HepG2 (cell line): ENCODE data around the gene PARP16. TPM values are rescaled to one million over a fixed set of nuclear protein-coding genes. Genes with fewer than 3 reads are reported as not detected.

ENCODE experiments used
- ATAC-seq: fragments of 200-7000 bp; cut with Tn5 transposase; 3 replicates; pipeline ENCODE4 v1.9.1; 2020; ENCODE audit warnings: mild to moderate bottlenecking, moderate library complexity
- BruUV-seq: library from RNA; stranded (reverse); fragments of 400-500 nt; replicated peaks from 2 replicates; lab custom pipeline; 2021; lab: Mats Ljungman, UMichigan
- CTCF ChIA-PET: fragments of 300-600 bp; formaldehyde crosslinking; extraction: SDS; loops from one replicate; lab custom pipeline; 2021; ENCODE audit warnings: low total read pairs, inconsistent platforms, low intra/inter-chr PET ratio; lab: Yijun Ruan, JAX
- POLR2A ChIA-PET: fragments of 350-600 bp; sonication (Branson Sonifier 250); formaldehyde crosslinking; loops from one replicate; lab custom pipeline; 2020; ENCODE audit warnings: antibody characterized with exemption, inconsistent platforms; lab: Yijun Ruan, JAX
- DNase-seq: peaks from one replicate; pipeline ENCODE4 v3.0.0-alpha.2; 2015; ENCODE audit warnings: low spot score
- FAIRE-seq: peaks from 3 replicates; lab custom pipeline; 2011; peaks lifted over from hg19 to GRCh38; lab: Jason Lieb, UNC
- H2AFZ ChIP-seq: one replicate; pipeline ENCODE4 v1.6.1; 2011; ENCODE audit warnings: low read length, inconsistent platforms
- H3K27ac ChIP-seq: fragments of 300-600 bp; 3 replicates; pipeline ENCODE4 v1.8.0; 2011; ENCODE audit warnings: mixed run types, mild to moderate bottlenecking, mixed read lengths, low read length, inconsistent platforms; ENCODE audit not compliant: insufficient read depth; ENCODE audit errors: extremely low read length
- H3K27me3 ChIP-seq, 2 experiments: fragments of 200-600 bp in 1 of 2; 2 replicates in 1 of 2; 3 replicates in 1 of 2; pipeline versions ENCODE4 v1.6.0 to v1.8.0; 2011; ENCODE audit warnings: low read length in 2 of 2, mild to moderate bottlenecking in 2 of 2, moderate library complexity in 2 of 2, inconsistent platforms in 1 of 2; ENCODE audit not compliant: insufficient read depth in 2 of 2, control insufficient read depth in 1 of 2
- H3K36me3 ChIP-seq, 2 experiments: fragments of 200-600 bp in 1 of 2; replicated peaks in 1 of 2; 2 replicates in 1 of 2; 3 replicates in 1 of 2; pipeline versions ENCODE4 v1.5.1 to v1.8.0; 2011; ENCODE audit warnings: low read length in 2 of 2, inconsistent platforms in 1 of 2; ENCODE audit not compliant: insufficient read depth in 2 of 2, control insufficient read depth in 1 of 2
- H3K4me1 ChIP-seq: 2 replicates; pipeline ENCODE4 v1.5.1; 2012; ENCODE audit warnings: low read length, inconsistent platforms; ENCODE audit not compliant: insufficient read depth
- H3K4me2 ChIP-seq: 2 replicates; pipeline ENCODE4 v1.6.0; 2011; ENCODE audit warnings: low read depth, low read length, inconsistent platforms
- H3K4me3 ChIP-seq, 3 experiments: fragments of 200-600 bp in 1 of 3; sonication (generic), shearing (Covaris generic) in 1 of 3; replicated peaks in 1 of 3; 2 replicates each; pipeline ENCODE4 v1.5.1; 2011 to 2016; ENCODE audit warnings: low read length in 3 of 3, inconsistent platforms in 2 of 3, low read depth in 2 of 3, mild to moderate bottlenecking in 2 of 3, control low read depth in 1 of 3, mixed read lengths in 1 of 3; ENCODE audit not compliant: insufficient read depth in 1 of 3
- H3K79me2 ChIP-seq: one replicate; pipeline ENCODE4 v1.6.1; 2011; ENCODE audit warnings: low read length, inconsistent platforms; ENCODE audit not compliant: insufficient read depth
- H3K9ac ChIP-seq: 2 replicates; pipeline ENCODE4 v1.6.0; 2011; ENCODE audit warnings: mild to moderate bottlenecking, low read depth, low read length, inconsistent platforms; ENCODE audit not compliant: insufficient read depth
- H3K9me3 ChIP-seq: 2 replicates; pipeline ENCODE4 v1.5.1; 2012; ENCODE audit warnings: mild to moderate bottlenecking, low read length
- H4K20me1 ChIP-seq: 2 replicates; pipeline ENCODE4 v1.6.0; 2011; ENCODE audit warnings: inconsistent platforms, mild to moderate bottlenecking, low read length, moderate library complexity; ENCODE audit not compliant: insufficient read depth
- GLI4 ChIP-seq: sonication (generic); formaldehyde crosslinking; IDR thresholded peaks from 2 replicates; pipeline ENCODE4 v1.5.1; 2020; ENCODE audit warnings: missing genetic modification reagents, mild to moderate bottlenecking, moderate library complexity, borderline replicate concordance
- ZNF605 ChIP-seq: sonication (generic); formaldehyde crosslinking; IDR thresholded peaks from 2 replicates; pipeline ENCODE4 v1.8.0; 2022; ENCODE audit warnings: mild to moderate bottlenecking, missing genetic modification reagents
- ZNF607 ChIP-seq: sonication (generic); formaldehyde crosslinking; IDR thresholded peaks from 2 replicates; pipeline ENCODE4 v1.5.1; 2020; ENCODE audit warnings: missing genetic modification reagents, mild to moderate bottlenecking, borderline replicate concordance
- WGBS: methylation state at CpG from one replicate; pipeline ENCODE4 v1.1.6; 2017; ENCODE audit warnings: low lambda C conversion rate; 5-methylcytosine and 5-hydroxymethylcytosine counted together
- in situ Hi-C: cut with HindIII; loops from 2 replicates; pipeline ENCODE4 v1.10.0; 2017; ENCODE audit warnings: low pct_unique_long_range_greater_than_20kb; ENCODE audit not compliant: extremely low pct_ligation_motif_present
- intact Hi-C: fragments of 100-400 bp; cut with micrococcal nuclease; formaldehyde crosslinking; loops from one replicate; pipeline ENCODE4 v1.10.0; 2022; ENCODE audit not compliant: unreplicated experiment
- polyA plus RNA-seq, 8 experiments: library from polyadenylated mRNA; depleted of rRNA in 3 of 8; stranded (reverse) in 7 of 8; unstranded in 1 of 8; fragments of >200 nt; fragmentation: Illumina TruSeq in 4 of 8; extraction: Trizol in 4 of 8; gene quantifications; 2 replicates each; pipeline versions ENCODE4 v1.2.1 to v1.2.3, GENCODE V29; 2011 to 2016; ENCODE audit warnings: low read depth in 4 of 8, missing spikeins in 1 of 8, mixed read lengths in 1 of 8; ENCODE audit not compliant: insufficient read depth in 1 of 8
- total RNA-seq, 5 experiments: library from RNA; depleted of rRNA; stranded (reverse); fragments of >200 nt; fragmentation: Illumina TruSeq; extraction: Trizol; gene quantifications; 2 replicates each; pipeline ENCODE4 v1.2.3, GENCODE V29; 2016; ENCODE audit warnings: low read depth in 1 of 5
- TF ChIP-seq, protein P1 (sequence below): sonication (generic); formaldehyde crosslinking; IDR thresholded peaks from 2 replicates; pipeline ENCODE4 v1.4.0; 2020; ENCODE audit warnings: missing genetic modification reagents
- TF ChIP-seq, protein P2 (sequence below): sonication (generic); formaldehyde crosslinking; IDR thresholded peaks from 2 replicates; pipeline ENCODE4 v1.5.1; 2020; ENCODE audit warnings: mild to moderate bottlenecking, missing genetic modification reagents, borderline replicate concordance

PARP16 gene
- total and polyA plus RNA-seq, 2 of the 13 experiments (the other 11 are each of a cell fraction or from before 2014, with no cell fraction given), result 6.8 to 7.6 TPM

DNA sequence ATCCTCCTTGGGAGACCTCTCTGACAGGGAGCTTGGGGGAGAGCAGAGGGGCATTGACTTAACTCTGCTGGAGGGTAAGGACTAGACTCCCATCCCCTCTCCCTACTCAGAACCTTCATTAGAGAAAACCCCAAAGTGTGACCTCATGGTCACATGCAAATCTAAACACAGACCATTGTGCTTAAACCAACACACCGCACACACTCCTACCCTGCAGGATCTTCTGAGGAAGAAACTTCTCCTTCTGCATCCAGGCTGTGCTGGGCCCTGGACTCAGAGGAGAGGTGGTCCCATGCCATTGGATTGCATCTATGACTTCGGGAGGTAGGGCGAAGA lies 805 bp upstream of the PARP16 start:
- Histone ChIP-seq H3K27me3 (no peaks in the 10 kb centered on the region; a peak in 1 of 5 replicates), H2AFZ (no peak overlapping the region), H3K36me3 (no peaks in the 10 kb centered on the region), H3K9me3 (no peaks in the 10 kb centered on the region), H3K4me1 (peaks cover 46% of the 10 kb centered on the region), H3K79me2 (no peaks in the 10 kb centered on the region), H3K9ac (peak overlapping the region; percentile 58; the same call in 1 of the 2 replicates), H3K4me3 (peak overlapping the region in 2 of 3 experiments; percentile 25 to 78; a peak in 2 of 6 replicates), H4K20me1 (no peaks in the 10 kb centered on the region), H3K27ac (no peak overlapping the region), H3K4me2 (peak overlapping the region; percentile 93)
- 0 out of 2 replicates have a peak, but pooled peaks have one; percentile 3 for TF ChIP-seq ZNF605 (CRISPR knock-in tag)
- TF ChIP-seq, protein P1, sequence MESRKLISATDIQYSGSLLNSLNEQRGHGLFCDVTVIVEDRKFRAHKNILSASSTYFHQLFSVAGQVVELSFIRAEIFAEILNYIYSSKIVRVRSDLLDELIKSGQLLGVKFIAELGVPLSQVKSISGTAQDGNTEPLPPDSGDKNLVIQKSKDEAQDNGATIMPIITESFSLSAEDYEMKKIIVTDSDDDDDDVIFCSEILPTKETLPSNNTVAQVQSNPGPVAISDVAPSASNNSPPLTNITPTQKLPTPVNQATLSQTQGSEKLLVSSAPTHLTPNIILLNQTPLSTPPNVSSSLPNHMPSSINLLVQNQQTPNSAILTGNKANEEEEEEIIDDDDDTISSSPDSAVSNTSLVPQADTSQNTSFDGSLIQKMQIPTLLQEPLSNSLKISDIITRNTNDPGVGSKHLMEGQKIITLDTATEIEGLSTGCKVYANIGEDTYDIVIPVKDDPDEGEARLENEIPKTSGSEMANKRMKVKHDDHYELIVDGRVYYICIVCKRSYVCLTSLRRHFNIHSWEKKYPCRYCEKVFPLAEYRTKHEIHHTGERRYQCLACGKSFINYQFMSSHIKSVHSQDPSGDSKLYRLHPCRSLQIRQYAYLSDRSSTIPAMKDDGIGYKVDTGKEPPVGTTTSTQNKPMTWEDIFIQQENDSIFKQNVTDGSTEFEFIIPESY, result no peak
- no peak for TF ChIP-seq ZNF607 (CRISPR knock-in tag)
- TF ChIP-seq, protein P2, sequence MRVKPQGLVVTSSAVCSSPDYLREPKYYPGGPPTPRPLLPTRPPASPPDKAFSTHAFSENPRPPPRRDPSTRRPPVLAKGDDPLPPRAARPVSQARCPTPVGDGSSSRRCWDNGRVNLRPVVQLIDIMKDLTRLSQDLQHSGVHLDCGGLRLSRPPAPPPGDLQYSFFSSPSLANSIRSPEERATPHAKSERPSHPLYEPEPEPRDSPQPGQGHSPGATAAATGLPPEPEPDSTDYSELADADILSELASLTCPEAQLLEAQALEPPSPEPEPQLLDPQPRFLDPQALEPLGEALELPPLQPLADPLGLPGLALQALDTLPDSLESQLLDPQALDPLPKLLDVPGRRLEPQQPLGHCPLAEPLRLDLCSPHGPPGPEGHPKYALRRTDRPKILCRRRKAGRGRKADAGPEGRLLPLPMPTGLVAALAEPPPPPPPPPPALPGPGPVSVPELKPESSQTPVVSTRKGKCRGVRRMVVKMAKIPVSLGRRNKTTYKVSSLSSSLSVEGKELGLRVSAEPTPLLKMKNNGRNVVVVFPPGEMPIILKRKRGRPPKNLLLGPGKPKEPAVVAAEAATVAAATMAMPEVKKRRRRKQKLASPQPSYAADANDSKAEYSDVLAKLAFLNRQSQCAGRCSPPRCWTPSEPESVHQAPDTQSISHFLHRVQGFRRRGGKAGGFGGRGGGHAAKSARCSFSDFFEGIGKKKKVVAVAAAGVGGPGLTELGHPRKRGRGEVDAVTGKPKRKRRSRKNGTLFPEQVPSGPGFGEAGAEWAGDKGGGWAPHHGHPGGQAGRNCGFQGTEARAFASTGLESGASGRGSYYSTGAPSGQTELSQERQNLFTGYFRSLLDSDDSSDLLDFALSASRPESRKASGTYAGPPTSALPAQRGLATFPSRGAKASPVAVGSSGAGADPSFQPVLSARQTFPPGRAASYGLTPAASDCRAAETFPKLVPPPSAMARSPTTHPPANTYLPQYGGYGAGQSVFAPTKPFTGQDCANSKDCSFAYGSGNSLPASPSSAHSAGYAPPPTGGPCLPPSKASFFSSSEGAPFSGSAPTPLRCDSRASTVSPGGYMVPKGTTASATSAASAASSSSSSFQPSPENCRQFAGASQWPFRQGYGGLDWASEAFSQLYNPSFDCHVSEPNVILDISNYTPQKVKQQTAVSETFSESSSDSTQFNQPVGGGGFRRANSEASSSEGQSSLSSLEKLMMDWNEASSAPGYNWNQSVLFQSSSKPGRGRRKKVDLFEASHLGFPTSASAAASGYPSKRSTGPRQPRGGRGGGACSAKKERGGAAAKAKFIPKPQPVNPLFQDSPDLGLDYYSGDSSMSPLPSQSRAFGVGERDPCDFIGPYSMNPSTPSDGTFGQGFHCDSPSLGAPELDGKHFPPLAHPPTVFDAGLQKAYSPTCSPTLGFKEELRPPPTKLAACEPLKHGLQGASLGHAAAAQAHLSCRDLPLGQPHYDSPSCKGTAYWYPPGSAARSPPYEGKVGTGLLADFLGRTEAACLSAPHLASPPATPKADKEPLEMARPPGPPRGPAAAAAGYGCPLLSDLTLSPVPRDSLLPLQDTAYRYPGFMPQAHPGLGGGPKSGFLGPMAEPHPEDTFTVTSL (CRISPR knock-in tag), result no peak
- TF ChIP-seq GLI4 (CRISPR knock-in tag), result 0 out of 2 replicates have a peak, but pooled peaks have one; percentile 48
- DNase-seq, result no peak
- 70% methylated on average over 3 of the region's 3 CpGs for WGBS
- no TSS peak for BruUV-seq
- FAIRE-seq, result no peak
- POLR2A ChIA-PET, result interaction anchor here (0.7 to 3.8 kb wide), 6 partner anchors 10 to 243 kb away, joined by 3 to 40 read pairs (median 23); partner anchors contain the start of gene RNU5B-1
- in situ Hi-C loops (no loop called here), intact Hi-C loops (no loop called here)
- CTCF ChIA-PET, result no interaction called here
- ATAC-seq, result no peak
